GM18517 (cell line): ENCODE results near the gene URI1.
"Not testable (repeated sequence)": the region's sequence is repeated elsewhere in the genome, so short reads cannot be mapped to it uniquely, and the experiment has no call there.

Source experiments
- ATAC-seq: cut with Tn5 transposase; IDR thresholded peaks from one replicate; pipeline ENCODE4 v1.9.1; 2021; ENCODE audit warnings: mild to moderate bottlenecking, moderate library complexity; ENCODE audit not compliant: unreplicated experiment

Gene URI1, protein sequence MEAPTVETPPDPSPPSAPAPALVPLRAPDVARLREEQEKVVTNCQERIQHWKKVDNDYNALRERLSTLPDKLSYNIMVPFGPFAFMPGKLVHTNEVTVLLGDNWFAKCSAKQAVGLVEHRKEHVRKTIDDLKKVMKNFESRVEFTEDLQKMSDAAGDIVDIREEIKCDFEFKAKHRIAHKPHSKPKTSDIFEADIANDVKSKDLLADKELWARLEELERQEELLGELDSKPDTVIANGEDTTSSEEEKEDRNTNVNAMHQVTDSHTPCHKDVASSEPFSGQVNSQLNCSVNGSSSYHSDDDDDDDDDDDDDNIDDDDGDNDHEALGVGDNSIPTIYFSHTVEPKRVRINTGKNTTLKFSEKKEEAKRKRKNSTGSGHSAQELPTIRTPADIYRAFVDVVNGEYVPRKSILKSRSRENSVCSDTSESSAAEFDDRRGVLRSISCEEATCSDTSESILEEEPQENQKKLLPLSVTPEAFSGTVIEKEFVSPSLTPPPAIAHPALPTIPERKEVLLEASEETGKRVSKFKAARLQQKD

GRCh38 chr19:29941828-29942403 is at the start of gene URI1:
URI1 (plus strand) TSS chr19:29942239; CDS start chr19:29942548, 309 bp downstream.
- peak; percentile 82 for ATAC-seq

DNA sequence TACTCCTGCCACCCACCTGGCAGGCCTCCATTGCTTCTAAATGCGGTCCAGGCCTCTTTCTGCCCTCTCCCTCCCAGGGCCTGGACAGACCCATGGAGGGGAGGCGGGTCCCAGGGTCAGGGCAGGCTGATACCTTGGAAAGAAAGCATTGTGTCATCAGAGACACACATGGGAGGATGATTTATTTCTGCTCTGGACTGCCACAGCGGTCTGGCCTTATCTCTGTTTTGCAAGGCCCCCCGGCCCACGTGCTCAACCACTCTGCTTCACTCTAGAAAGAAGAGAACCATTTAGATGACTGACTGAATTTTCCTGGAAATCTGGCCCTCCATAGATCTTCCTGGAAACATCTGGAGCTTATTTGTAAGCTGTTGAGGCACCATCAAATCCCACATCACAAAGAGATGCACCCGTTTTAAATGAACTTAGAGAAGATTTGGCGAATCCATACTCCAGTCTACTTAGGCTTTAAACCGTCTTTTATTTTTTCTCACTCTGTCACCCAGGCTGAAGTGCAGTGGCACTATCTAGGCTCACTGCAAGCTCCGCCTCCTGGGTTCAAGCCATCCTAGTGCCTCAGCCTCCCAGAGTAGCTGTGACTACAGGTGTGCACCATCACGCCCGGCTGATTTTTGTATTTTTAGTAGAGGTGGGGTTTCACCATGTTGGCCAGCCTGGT is 48.3 kb upstream of the URI1 start:
- no peak for ATAC-seq

- no peak for ATAC-seq
These were observed 45.2 kb upstream of the URI1 start for GRCh38 chr19:29896802-29897201.

DNA sequence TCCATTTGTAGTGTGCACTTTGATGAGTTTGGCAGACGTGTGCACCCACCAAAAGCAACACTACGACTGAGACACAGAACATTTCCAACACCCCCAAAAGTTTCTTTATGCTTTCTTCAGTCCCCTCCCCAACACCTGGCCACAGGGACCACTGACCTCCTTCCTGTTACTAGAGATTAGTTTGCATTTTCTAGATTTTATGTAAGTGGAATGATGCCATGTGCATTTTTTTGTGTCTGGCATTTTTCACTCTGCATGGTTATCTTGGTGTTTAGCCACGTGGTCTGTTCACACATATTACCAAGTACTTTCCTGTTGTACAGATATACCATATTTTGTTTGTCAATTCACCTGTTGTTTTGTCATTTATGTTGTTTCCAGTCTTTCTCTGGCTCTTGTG is 44.6 kb upstream of the URI1 start:
- no peak for ATAC-seq

DNA sequence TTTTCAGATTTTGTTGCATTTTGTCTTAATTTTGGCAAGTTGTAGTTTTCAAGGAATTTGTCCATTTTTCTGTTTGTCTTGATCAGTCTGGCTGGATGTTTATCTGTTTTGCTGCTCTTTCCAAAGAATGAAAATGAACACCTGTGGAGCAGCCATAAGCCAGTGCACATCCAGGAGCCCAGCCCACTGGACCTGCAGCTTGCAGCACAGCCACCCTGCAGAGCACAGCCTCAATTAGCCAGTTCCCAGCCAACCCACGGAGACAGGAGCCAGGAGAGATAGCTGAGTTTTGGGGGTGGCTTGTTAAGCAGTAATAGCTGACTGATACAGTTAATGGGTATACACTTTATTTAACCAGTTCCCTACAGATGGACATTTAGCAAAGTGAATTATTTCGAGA is 38.0 kb upstream of the URI1 start:
- ATAC-seq: no peak

DNA sequence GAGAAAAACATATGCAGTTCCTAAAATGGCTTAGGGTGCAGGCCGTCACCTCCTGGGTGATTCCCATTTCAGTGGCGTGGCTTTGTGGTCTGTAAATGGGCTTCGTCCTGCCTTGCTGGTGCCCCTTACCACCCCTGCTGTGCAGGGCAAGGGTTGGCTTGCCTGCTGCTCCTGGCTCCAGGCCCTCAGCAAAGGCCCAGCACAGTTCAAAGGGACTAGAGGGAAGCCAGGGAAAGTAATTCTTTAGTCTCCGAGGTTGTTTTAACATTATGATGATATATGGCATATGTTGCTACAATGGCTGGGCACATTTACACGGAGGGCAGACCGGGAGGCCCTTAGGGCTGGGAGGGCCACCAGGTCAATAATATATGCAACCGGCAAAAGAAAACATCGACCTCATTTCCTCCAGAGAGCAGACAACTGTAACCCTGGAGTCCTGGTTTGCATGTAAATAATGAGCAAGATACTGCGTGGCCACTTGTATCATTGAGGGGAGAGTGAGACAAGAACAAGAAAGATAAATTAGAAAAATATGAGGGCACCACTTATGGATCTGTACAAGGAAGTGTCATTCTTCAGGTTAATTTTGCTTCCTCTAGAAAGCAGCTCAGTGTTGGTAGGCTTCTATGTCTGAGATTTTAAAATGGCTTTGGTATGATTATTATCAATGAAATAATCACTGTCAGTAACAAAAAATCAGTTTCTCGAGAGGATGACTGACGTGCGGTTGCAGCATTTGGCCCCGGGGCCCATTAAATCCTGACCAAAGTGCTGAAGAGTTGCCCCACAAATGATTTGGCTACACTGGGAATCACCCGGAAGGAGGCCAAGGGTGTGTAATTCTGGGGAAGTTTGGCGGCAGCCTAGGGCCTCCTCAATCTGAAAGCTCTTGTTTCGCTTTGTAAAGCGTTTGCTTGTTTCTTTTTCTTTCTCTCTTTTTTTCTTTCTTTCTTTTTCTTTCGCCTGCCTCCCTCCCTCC is 32.8 kb upstream of the URI1 start:
- no peak for ATAC-seq

DNA sequence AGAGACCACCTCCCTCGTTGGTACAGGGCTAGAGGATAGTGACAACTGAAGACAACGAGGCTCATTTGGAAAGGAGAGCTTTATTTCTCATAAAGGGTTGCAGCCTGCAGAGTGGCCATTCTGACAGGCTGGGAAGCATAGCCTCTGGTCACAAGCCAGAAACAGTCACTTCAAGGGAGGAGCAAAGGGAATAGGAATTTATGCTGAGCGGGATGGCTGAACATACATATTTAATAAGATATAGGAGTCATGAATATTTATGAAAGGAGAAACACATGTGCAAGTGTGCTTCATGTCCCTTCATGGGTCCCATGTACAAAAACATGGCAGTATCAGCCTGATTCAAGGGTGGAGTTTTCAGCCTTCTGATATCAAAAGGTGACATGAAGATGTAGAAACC is 27.1 kb upstream of the URI1 start:
- no peak for ATAC-seq

DNA sequence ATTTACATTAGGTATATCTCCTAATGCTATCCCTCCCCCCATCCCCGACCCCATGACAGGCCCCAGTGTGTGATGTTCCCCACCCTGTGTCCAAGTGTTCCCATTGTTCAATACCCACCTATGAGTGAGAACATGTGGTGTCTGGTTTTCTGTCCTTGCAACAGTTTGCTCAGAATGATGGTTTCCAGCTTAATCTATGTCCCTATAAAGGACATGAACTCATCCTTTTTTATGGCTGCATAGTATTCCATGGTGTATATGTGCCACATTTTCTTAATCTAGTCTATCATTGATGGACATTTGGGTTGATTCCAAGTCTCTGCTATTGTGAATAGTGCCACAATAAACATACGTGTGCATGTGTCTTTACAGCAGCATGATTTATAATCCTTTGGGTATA is 26.2 kb upstream of the URI1 start:
- not testable (repeated sequence) for ATAC-seq

GRCh38 chr19:29917911-29918310 is 24.1 kb upstream of the URI1 start:
- no peak for ATAC-seq

GRCh38 chr19:29918891-29919290 is 23.1 kb upstream of the URI1 start:
- ATAC-seq: no peak

DNA sequence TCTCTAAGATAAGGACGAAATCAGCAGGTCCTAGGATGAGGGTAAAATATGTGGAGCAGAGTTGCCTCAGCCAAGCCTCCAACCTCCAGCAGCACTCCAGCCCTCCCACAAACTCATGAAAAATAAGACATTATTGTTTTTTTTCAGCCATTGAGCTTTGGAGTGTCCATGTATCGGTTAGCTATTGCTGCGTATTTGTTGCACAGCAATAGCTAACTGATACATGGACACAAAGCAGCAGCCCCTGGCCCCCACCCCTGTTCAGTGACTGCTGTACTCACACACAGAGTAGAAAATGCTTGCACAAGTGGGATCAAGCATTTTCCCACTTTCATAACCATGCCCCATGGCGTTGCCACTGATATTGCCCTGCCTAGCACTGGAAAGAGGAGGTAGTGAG is 19.1 kb upstream of the URI1 start:
- no peak for ATAC-seq

DNA sequence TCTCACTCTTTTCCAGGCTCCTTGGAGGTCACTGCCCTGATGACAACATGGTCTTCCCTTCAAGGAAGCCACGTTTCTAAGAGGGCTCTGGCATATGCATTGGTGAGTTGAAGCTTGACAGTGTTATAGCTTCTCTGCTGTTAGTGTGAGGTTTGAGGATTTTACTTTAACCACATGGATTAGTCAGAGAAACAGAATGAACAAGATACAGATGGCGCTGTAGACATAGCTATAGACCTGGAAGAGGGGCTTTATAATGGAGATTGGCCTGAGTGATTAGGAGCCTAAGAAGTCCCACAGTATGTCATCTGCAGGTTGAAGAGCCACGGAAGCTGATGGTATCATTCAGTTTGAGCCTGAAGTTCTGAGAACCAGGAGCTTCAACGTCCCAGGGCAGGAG is 18.4 kb upstream of the URI1 start:
- ATAC-seq: no peak

GRCh38 chr19:29926031-29926430 is 16.0 kb upstream of the URI1 start:
- no peak for ATAC-seq

- no peak for ATAC-seq
These were observed 15.2 kb upstream of the URI1 start for GRCh38 chr19:29926801-29927200.

- ATAC-seq: peak; percentile 54
These were observed 14.0 kb upstream of the URI1 start for GRCh38 chr19:29927944-29928625.

DNA sequence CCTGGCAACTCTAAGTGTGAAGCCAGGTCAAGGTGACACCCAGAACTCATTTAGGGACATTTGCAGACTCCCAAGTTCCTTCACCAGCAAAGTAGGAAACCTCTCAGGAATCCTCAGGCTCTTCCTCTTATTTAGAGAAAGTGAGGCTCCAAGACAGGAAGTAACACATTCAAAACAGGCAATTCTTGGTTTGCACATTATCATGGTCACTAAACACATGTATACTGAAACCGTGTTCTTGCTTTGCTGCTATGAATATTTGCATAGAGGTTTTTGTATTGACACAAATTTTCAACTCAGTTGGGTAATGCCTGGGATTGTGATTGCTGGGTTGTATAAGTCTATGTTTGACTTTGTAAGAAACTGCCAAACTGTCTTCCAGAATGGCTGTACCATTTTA is 13.2 kb upstream of the URI1 start:
- ATAC-seq: peak; percentile 82

GRCh38 chr19:29934257-29934656 is 7.8 kb upstream of the URI1 start:
- no peak for ATAC-seq

DNA sequence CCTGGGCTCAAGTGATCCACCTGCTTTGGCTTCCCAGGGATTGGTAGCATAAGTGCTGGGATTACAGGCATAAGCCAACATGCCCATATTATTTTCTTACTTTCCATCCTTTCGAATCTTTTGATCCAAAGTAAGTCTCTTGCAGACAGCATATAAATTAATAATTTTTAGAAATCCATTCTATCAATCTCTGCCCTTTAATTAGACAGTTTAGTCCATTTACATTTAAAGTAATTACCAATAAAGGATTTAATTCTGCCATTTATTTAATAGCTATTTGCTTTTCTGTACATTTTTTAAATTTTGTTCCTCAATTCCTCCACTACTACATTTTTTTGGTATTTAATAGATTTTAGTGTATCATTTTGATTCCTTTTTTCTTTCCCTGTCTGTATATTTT is 7.3 kb upstream of the URI1 start:
- no peak for ATAC-seq

DNA sequence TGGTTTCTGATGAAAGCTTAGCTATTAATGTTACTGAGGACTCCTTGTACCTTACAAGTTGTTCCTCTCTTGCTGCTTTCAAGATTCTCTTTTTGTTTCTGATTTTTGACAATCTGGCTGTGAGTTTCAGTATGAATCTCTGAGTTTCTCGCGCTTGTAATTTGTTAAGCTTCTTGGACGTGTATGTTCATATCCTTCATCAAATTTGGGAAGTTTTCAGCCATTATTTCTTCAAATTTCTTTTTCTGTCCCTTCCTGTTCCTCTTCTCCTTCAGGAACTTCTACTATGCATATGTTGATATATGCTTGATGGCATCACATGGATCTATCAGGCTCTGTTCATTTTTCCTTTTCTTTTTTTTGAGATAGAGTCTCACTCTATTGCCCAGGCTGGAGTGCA is 5.6 kb upstream of the URI1 start:
- no peak for ATAC-seq

- ATAC-seq: no peak
These were observed 2.4 kb upstream of the URI1 start for GRCh38 chr19:29939628-29940027.
